ENCODE data around the gene MRPS31. TPM values are rescaled to one million over a fixed set of nuclear protein-coding genes. Genes with fewer than 3 reads are reported as not detected.

MRPS31 gene
- total and polyA plus RNA-seq, 4 donors: 13.4 to 17.6 (median 16.0) TPM

- no peak for DNase-seq (ENCODE audit: low spot score)
- H3K27ac ChIP-seq (ENCODE audit: low read depth in 1 of 2, low read length in 2 of 2): peak overlapping the region; percentile 27 to 83
- no peak overlapping the region for H3K9ac ChIP-seq (ENCODE audit: low read depth in 1 of 2, low read length in 2 of 2)
- peaks cover 9 to 81% (median 45%) of the 10 kb centered on the region in 4 donors for H3K4me1 ChIP-seq (ENCODE audit: control insufficient read depth in 4 of 4, insufficient read depth in 4 of 4, low read length in 3 of 4)
- H3K9me3 ChIP-seq (ENCODE audit: control insufficient read depth in 4 of 4, low read length in 3 of 4): no peaks in the 10 kb centered on the region
- H3K27me3 ChIP-seq (ENCODE audit: control insufficient read depth in 4 of 4, insufficient read depth in 4 of 4, low read length in 3 of 4): no peaks in the 10 kb centered on the region
- H3K36me3 ChIP-seq (ENCODE audit: control insufficient read depth in 4 of 4, insufficient read depth in 3 of 4, low read depth in 1 of 4, low read length in 3 of 4): peaks cover 0 to 17% (median 0%) of the 10 kb centered on the region in 4 donors
- no peak overlapping the region for H3K4me3 ChIP-seq (ENCODE audit: low read depth in 1 of 3, low read length in 3 of 3)
- TF ChIP-seq RXRA (IDR thresholded peaks at IDR 0.05): no peak
- no peak for TF ChIP-seq EGR1 (IDR thresholded peaks at IDR 0.05; ENCODE audit: low read depth in 2 of 2)
- no peak for TF ChIP-seq HNF4G (IDR thresholded peaks at IDR 0.05)
- WGBS: 91% methylated on average over 6 of the region's 6 CpGs
Measured at GRCh38 chr13:40796649-40797048, 25.7 kb upstream of the MRPS31 start.

GRCh38 chr13:40794414-40795368, 23.7 kb upstream of the MRPS31 start:
- Histone ChIP-seq H3K4me1 (ENCODE audit: control insufficient read depth in 4 of 4, insufficient read depth in 4 of 4, low read length in 3 of 4) (peaks cover 7 to 65% (median 36%) of the 10 kb centered on the region in 4 donors), H3K4me3 (ENCODE audit: low read depth in 1 of 3, low read length in 3 of 3) (no peak overlapping the region), H3K9me3 (ENCODE audit: control insufficient read depth in 4 of 4, low read length in 3 of 4) (no peaks in the 10 kb centered on the region), H3K27ac (ENCODE audit: low read depth in 1 of 2, low read length in 2 of 2) (peak overlapping the region; percentile 83 to 84), H3K36me3 (ENCODE audit: control insufficient read depth in 4 of 4, insufficient read depth in 3 of 4, low read depth in 1 of 4, low read length in 3 of 4) (peaks cover 0 to 9% (median 0%) of the 10 kb centered on the region in 4 donors), H3K9ac (ENCODE audit: low read depth in 1 of 2, low read length in 2 of 2) (no peak overlapping the region), H3K27me3 (ENCODE audit: control insufficient read depth in 4 of 4, insufficient read depth in 4 of 4, low read length in 3 of 4) (no peaks in the 10 kb centered on the region)
- TF ChIP-seq RXRA (IDR thresholded peaks at IDR 0.05): peak; percentile 74 to 81
- peak in 1 of 2 donors; percentile 84 for TF ChIP-seq JUND (IDR thresholded peaks at IDR 0.05)
- peak; percentile 60 for TF ChIP-seq NR2F2 (IDR thresholded peaks at IDR 0.05)
- TF ChIP-seq ZBTB33 (IDR thresholded peaks at IDR 0.05): no peak
- peak; percentile 16 for TF ChIP-seq MAX (IDR thresholded peaks at IDR 0.05)
- TF ChIP-seq RAD21 (IDR thresholded peaks at IDR 0.05): peak in 1 of 2 donors; percentile 31
- TF ChIP-seq HNF4G (IDR thresholded peaks at IDR 0.05): peak; percentile 56
- peak; percentile 81 to 89 for TF ChIP-seq EGR1 (IDR thresholded peaks at IDR 0.05; ENCODE audit: low read depth in 2 of 2)
- TF ChIP-seq GABPA (IDR thresholded peaks at IDR 0.05 in 1 of 2, conservative IDR thresholded peaks at IDR 0.05 in 1 of 2): no peak
- no peak for TF ChIP-seq CTCF (IDR thresholded peaks at IDR 0.05; ENCODE audit: low read depth, low read length, missing input control)
- TF ChIP-seq FOXA1 (IDR thresholded peaks at IDR 0.05): peak; percentile 16
- TF ChIP-seq, protein P1, sequence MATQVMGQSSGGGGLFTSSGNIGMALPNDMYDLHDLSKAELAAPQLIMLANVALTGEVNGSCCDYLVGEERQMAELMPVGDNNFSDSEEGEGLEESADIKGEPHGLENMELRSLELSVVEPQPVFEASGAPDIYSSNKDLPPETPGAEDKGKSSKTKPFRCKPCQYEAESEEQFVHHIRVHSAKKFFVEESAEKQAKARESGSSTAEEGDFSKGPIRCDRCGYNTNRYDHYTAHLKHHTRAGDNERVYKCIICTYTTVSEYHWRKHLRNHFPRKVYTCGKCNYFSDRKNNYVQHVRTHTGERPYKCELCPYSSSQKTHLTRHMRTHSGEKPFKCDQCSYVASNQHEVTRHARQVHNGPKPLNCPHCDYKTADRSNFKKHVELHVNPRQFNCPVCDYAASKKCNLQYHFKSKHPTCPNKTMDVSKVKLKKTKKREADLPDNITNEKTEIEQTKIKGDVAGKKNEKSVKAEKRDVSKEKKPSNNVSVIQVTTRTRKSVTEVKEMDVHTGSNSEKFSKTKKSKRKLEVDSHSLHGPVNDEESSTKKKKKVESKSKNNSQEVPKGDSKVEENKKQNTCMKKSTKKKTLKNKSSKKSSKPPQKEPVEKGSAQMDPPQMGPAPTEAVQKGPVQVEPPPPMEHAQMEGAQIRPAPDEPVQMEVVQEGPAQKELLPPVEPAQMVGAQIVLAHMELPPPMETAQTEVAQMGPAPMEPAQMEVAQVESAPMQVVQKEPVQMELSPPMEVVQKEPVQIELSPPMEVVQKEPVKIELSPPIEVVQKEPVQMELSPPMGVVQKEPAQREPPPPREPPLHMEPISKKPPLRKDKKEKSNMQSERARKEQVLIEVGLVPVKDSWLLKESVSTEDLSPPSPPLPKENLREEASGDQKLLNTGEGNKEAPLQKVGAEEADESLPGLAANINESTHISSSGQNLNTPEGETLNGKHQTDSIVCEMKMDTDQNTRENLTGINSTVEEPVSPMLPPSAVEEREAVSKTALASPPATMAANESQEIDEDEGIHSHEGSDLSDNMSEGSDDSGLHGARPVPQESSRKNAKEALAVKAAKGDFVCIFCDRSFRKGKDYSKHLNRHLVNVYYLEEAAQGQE (IDR thresholded peaks at IDR 0.05): peak; percentile 83
- peak; percentile 23 for TF ChIP-seq FOXA2 (IDR thresholded peaks at IDR 0.05)
- peak; percentile 76 for TF ChIP-seq YY1 (IDR thresholded peaks at IDR 0.05)
- peak; percentile 49 for TF ChIP-seq TAF1 (conservative IDR thresholded peaks at IDR 0.05)
- peak; percentile 84 for TF ChIP-seq SP1 (IDR thresholded peaks at IDR 0.05)
- TF ChIP-seq, protein P2, sequence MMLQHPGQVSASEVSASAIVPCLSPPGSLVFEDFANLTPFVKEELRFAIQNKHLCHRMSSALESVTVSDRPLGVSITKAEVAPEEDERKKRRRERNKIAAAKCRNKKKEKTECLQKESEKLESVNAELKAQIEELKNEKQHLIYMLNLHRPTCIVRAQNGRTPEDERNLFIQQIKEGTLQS (IDR thresholded peaks at IDR 0.05): peak; percentile 41
- peak; percentile 73 to 78 for TF ChIP-seq HNF4A (conservative IDR thresholded peaks at IDR 0.05)
- WGBS: 41% methylated on average over 13 of the region's 13 CpGs
- peak; percentile 47 for DNase-seq (ENCODE audit: low spot score)
